Brain pericyte (primary cell): ENCODE results near the gene RPL29.

ENCODE experiments used
- DNase-seq: peaks from one replicate; pipeline ENCODE4 v3.0.0-alpha.2; 2012; ENCODE audit warnings: low read depth, low spot score

Gene RPL29

DNA sequence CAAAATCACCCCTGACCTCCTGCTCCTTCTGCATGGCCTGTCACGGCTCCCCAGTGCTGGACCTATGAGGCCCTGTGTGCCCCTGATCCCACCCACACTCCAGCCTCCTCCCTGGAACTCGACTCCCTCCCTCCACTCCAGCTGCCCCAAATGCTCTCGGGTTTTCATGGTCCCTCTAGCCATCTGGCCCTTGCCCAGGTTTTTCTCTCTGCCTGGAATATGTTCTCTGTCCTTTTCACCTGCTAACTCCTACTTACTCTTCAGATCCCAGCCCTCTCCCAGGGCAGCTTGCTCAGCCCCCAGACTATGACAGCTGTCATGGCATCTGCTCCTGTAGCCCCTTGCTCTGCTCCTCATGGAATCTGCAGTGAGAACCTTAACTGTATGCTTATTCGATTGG, 30.3 kb upstream of the RPL29 start:
- no peak for DNase-seq

DNA sequence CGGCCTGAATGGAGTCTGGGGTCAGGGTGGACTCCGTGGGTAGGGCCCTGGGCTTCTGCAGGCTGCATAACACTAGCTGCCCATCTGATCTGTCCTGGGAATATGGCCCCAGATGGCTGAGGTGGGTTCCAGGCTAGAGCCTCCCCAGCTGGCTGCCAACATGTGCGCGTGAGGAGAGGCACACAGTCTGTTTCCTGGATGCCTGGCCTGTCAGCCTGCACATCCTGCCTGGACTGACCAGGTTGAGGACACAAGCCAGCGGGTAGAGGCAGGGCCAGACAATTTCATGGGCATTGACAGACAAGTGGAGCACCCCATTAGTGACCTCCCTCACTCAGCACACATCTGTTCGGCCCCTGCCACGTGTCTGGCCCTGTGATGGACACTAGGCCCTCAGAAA, 29.8 kb upstream of the RPL29 start:
- no peak for DNase-seq

- DNase-seq: no peak
Observed at GRCh38 chr3:52024765-52025452, 29.2 kb upstream of the RPL29 start.

DNA sequence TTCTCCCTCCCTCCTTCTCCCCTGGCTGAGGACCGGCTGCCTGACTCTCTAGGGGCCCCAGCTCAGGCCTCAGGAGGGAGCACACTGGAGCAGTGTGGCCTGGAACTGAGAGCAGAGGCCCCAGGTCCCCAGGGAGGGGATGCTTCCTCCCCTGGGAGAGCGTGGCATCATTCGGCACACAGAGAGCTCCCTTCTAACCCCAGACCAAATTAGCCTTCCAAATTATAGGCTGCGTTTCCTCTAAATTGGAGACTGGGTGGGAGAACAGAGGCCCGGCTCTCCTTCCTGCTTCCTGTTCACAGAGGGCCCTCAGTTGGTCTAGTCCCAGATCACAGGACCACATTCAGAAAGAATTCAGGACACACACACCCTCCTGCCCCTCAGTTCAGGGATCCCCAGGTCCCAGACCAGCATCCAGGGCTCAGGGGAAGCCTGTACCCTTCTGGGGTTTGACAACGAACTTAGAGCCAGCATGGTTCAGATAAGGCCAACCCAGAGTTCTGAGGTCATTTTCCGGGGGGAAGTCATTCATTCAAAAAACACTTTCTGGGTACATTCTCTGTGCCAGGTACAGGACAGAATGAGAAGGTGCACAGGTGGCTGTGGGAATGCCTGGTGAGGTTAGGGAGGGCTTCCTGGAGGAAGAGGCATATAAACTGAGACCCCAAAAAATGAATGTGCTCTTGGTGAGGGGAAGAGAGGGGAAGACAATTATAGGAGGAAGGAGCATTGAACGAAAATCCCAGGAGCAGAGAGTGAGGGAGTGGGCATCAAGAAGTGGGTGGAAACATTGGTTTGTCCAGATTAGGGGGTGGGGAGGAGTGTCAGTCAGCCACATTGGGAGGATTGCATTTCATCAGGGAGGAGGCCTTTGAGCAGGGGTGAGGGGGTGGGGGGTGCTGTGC, 28.4 kb upstream of the RPL29 start:
- no peak for DNase-seq

DNA sequence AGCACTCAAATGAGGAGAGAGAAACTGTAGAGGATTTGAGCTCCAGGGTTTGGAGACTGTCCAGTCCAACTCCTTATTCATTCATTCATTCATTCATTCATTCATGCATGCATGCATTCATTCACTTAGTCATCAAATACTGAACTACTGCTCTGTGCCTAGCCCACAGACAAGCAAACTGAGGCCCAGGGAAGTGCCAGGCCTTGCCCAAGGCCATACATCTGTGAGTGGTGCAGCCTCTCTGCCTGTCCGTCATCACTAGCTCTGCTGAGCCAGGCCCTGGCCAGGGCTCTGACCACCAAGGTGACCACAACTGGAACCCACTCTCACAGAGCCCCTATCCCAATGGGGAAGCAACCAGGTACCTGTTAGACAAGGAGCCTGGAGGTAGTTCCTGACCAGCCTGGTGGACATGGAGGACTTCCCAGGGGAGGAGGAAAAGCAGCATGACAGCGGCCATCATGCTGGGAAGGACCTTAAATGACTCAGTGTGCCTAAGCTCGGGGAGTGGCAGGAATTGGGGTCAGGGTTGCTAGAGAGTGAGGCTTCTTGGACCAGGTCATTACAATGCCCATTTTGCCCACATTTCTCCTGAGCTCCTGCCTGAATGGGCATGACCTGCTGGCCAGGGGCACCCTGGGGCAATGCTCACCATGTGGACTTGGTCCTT, 27.5 kb upstream of the RPL29 start:
- DNase-seq: no peak

GRCh38 chr3:52022323-52023100, 26.8 kb upstream of the RPL29 start:
- no peak for DNase-seq

- DNase-seq: no peak
Observed at GRCh38 chr3:52021489-52022268, 26.0 kb upstream of the RPL29 start.

GRCh38 chr3:52020796-52021195, 25.1 kb upstream of the RPL29 start:
- no peak for DNase-seq

GRCh38 chr3:52019352-52020080, 23.8 kb upstream of the RPL29 start:
- DNase-seq: no peak

DNA sequence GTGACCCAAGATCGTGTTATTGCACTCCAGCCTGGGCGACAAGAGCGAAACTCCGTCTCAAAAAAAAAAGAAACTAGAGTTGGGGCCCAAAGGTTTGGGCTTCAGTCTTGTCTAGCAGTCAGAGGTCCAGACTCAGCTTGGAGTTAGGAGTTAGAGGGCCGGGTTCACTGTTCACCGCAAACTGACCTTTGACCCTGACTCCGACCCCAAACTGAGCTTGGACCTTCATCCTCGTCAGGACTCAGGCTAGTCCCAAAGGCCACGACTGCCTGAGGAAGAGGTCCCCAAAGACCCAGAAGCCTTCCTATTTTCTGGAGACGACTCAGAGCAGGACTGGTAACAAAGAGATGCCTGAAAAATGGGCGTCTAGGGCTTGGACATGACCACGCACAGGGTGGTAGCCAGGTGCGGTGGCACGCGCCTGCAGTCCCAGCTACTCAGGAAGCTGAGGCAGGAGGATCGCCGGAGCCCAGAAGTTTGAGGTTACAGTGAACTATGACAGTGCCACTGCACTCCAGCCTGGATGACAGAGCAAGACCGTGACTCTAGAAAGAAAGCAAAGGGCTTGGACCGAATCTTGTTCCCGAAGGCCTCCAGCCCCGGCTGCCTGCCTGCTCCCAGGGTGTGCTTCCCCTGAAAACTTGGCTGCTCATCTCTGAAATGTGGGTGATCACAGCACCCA, 22.8 kb upstream of the RPL29 start:
- no peak for DNase-seq

- DNase-seq: no peak
Observed at GRCh38 chr3:52017586-52017985, 21.9 kb upstream of the RPL29 start.

- no peak for DNase-seq
Observed at GRCh38 chr3:52015438-52016228, 19.9 kb upstream of the RPL29 start.

DNA sequence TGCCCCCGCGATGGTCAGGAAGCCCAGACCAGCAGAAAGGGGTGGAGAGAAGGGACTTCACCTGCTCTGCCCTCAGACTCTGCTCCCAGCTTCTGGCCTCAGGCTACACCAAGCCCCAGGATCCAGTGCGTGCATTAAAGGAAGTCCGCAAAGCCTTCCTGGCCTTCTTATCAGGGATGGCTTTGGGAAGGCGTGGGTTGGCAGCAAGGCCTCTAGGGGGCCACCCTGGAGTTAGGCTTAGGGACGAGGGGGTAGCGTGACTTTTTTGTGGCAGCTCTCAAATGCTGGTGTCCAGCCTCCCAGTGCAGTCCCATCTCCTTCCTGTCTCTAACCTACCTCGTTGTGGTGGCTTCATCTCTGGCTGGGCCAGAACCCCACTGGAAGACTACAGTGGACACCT, 18.9 kb upstream of the RPL29 start:
- no peak for DNase-seq

GRCh38 chr3:52013802-52014598, 18.3 kb upstream of the RPL29 start:
- no peak for DNase-seq

GRCh38 chr3:52012699-52013098, 17.0 kb upstream of the RPL29 start:
- no peak for DNase-seq

GRCh38 chr3:52010431-52010830, 14.7 kb upstream of the RPL29 start:
- DNase-seq: no peak

DNA sequence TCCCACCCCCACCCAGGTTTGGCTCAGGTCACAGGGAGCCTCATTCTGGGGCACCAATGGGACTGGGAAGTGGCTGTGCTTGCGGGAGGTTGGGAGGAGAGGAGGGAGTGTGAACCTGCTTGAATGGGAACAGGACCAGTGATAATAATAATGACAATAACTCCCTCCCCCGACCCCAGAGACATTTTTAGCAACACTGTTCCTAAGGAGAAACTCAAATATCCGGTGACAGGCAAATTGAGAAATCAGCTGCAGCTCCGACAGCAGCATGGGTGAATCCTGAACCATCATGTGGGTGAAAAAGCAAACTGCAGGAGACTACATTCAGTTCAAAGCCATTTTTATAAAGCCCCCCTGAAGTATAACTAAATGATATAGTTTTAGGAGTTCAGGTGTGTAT, 11.6 kb upstream of the RPL29 start:
- DNase-seq: no peak

DNA sequence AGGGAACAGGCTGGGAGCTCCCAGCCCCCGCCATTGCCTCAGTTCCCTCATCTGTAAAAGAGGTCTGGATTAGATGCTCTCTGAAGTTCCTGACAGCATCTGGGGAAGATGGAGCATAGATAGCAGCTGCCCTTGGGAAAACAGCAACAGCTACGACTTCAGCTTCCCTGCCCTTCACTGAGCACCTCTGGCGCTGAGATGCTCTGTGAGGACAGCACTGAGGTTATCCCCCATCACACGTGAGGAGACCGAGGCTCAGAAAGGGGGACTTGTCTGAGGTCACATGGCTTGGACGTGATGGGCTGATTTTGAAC, 11.1 kb upstream of the RPL29 start:
- no peak for DNase-seq
